HG02623 (cell line): ENCODE results near the gene GALNT14.

ENCODE experiments used
- ATAC-seq: cut with Tn5 transposase; IDR thresholded peaks from one replicate; pipeline ENCODE4 v1.9.1; 2021; ENCODE audit warnings: moderate library complexity; ENCODE audit not compliant: unreplicated experiment

GALNT14 gene

GRCh38 chr2:30862054-30862651 is 276.1 kb downstream of the GALNT14 start:
- ATAC-seq, result peak; percentile 67

- ATAC-seq, result no peak
These were observed 277.5 kb downstream of the GALNT14 start for GRCh38 chr2:30860726-30861125.
